ENCODE data around the gene RAPGEF2.
"Not testable (repeated sequence)": the region's sequence is repeated elsewhere in the genome, so short reads cannot be mapped to it uniquely, and the experiment has no call there.

RAPGEF2 gene

DNA sequence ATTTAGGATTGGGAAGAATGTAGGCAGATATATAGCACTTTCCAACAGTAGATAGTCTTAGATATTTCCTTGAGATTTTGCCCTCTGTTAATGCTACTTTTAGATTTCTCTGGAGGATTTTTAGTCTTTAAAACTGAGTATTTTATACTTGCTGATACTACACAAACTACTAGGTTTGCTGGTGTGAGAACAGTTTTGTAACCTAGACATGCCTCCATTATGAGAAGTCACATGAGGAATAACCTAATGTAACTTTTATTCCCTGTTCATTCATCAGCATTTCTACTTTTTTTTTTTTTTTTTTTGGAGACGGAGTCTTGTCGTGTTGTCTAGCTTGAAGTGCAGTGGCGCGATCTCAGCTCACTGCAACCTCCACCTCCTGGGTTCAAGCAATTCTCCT lies 137.2 kb downstream of the RAPGEF2 start:
- no peak for DNase-seq (ENCODE audit: low read depth in 2 of 2)

DNA sequence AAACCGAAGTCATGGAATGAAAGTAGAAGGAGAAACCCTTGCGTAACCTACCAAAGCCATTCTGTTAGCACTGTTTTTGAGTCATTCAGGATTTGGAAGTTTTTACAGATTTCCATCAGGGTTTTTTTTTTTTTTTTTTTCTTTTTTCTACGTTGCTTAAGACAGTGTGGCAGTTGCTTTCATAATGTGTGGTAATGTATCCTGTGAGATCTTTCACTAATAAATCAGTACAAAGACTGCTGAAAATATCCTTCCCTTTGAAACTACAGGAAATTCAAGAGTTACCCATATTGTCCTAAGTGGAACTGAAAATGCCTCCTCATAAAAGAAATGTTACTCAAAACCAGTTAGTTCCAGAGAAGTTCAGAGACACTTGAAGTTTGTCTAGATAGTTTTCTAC lies 137.8 kb downstream of the RAPGEF2 start:
- peak; percentile 26 to 33 for DNase-seq (ENCODE audit: low read depth in 2 of 2)

DNA sequence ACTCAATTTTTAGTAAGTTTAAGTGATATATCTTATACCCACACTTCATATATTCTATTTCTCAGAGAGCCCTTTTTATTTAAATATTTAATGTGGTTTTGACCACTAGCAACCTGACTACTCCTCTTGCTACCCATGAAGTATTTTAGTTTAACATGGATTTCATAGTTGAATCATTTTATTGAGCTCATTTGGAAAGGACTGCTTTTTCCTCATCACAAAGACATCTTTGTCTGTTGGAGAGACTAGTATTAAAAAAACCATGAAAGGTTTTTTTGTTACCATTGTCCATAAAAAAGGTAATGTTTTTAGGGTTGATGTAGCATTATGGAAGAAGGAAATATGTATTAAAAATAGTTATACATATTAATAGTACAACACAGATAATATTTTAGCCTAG lies 139.5 kb downstream of the RAPGEF2 start:
- DNase-seq (ENCODE audit: low read depth in 2 of 2), result no peak

DNA sequence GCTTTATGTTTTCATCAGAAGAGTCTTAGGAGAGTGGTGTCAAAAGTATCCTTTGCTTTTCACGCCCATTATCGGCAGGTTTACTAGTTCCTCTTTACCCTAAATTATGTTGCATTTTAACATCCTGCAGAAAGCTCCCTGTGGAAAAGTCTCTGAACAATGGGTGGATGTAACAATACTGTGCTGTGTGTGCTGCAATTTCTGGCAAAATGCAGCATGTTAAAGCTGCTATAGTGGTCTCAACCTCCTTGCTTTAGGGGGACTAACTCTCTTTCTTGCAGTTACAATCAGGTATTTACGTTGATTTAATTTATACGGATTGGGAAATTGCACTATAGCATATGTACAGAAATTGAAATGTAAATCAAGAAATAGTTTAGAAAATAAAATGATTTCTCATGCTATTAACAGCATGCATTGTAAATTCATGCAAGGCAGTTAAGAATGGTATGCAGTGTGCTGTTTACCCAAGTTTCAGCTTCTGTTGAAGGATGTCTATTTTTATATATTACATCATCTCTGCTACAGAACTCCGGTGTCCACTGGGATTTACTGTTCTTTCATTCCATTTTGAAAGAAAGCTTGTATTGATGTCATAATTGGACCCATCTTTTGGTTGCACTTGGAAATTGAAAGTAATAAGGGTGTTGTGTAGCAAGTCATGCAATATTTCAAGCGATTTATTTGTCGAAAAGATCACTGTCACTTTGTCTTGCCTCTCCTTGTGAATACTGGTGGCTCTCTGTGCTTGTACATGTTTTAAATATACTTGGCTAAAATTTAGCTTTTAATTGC lies 145.7 kb downstream of the RAPGEF2 start:
- peak; percentile 75 to 77 for DNase-seq (ENCODE audit: low read depth in 2 of 2)

DNA sequence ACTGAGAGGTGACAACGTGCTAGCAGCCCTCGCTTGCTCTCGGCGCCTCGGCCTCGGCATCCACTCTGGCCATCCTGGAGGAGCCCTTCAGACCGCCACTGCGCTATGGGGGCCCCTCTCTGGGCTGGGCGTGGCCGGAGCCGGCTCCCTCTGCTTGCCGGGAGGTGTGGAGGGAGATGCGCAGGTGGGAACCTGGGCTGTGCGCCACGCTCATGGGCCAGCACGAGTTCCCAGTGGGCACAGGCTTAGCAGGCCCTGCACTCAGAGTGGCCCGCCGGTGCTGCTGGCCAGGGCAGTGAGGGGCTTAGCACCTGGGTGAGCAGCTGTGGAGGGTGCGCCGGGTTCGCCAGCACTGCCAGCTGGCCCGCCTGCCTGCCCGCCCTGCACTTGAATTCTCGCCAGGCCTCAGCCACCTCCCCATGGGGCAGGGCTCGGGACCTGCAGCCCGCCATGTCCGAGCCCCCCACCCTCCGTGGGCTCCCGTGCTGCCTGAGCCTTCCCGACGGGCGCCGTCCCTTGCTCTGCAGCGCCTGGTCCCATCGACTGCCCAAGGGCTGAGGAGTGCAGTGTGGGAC lies 148.0 kb downstream of the RAPGEF2 start:
- no peak for DNase-seq (ENCODE audit: low read depth in 2 of 2)

DNA sequence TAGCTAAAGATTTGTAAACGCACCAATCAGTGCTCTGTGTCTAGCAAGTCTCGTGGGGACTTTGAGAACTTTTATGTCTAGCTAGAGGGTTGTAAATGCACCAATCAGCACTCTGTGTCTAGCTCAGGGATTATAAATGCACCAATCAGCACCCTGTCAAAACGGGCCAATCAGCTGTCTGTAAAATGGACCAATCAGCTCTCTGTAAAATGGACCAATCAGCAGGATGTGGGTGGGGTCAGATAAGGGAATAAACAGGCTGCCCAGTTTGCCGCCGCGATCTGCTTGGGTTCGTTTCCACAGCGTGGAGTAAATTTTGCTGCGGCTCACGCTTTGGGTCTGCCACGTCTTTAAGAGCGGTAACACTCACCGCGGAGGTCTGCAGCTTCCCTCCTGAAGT lies 148.7 kb downstream of the RAPGEF2 start:
- DNase-seq (ENCODE audit: low read depth in 2 of 2), result not testable (repeated sequence)

DNA sequence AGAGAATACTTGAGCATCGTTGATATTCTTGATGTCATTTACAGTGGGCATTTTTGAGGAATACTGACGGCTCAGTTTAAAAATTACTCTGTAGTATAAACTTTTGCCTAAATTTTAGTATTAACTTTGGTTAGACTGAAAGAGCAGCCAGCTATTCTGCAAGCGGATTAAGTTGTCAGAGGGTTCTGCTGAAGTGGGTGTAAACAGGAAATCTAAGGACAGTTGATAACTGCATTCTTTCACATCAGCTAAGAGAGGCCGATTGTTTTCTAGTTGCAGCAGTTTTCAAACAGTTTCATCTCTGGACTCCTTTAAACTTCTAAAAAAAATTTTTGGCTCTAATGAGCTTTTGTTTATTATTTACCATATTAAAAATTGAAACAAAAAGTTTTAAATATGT lies 149.6 kb downstream of the RAPGEF2 start:
- DNase-seq (ENCODE audit: low read depth in 2 of 2), result no peak

DNA sequence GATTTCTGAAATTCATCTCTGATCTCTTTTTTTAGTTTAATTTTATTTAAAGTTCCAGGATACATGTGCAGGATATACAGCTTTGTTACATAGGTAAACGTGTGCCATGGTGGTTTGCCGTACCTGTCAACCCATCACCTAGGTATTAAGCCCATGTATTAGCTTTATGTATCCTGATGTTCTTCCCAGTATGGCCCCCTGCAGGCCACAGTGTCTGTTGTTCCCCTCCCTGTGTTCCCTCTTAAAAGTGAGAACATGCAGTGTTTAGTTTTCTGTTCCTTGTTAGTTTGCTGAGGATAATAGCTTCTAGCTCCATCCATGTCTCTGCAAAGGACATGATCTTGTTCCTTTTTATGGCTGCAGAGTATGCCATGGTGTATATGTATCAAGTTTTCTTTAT lies 153.2 kb downstream of the RAPGEF2 start:
- no peak for DNase-seq (ENCODE audit: low read depth in 2 of 2)

DNA sequence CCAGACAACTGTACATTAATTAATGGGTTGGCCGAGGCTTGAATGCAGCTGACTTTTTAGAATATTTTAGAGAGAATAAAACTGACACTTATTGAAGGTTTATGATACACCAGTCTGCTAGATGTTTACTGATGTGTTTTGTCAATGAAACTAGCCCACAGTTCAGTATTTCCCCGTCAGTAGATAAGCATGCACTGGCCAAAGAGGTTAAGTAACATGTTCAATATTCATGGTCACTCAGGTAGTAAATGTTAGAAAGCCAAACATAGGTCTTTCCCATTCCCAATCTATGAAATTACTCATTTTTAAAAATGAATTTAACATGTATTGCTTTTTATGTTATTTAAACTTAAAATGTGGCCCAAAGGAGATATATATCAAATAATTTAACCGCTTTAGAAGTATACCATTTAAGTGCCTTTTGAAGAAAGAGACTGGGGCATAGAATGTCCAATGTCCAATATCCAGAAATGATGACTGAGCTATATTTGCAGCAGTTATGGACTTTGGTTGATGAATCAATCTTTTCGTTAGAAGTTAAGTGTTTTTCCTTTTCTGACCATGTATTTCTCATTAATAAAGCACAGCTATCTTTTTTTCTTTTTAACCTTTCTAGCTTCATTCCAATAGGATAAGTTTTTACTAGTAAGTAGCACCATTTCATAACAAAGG lies 156.1 kb downstream of the RAPGEF2 start:
- DNase-seq (ENCODE audit: low read depth in 2 of 2), result no peak

DNA sequence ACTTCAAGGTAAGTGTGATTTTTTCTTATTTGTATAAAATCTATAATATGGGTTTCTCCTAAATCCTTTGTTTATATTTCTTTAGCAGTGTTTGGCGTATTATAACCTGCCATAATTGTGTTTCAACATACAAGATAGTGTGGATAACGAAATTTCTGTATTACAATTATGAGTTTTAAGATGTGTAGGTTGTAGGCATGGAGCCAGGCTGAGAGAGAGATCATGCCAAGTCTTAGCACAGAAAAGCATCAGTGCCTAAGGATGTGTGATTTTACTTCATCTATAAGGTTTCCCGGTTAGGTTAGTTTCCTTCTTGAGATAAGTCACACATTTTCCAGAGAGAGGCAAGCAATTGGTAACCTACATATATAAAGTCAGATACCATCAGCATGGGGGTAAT lies 161.2 kb downstream of the RAPGEF2 start:
- no peak for DNase-seq (ENCODE audit: low read depth in 2 of 2)

DNA sequence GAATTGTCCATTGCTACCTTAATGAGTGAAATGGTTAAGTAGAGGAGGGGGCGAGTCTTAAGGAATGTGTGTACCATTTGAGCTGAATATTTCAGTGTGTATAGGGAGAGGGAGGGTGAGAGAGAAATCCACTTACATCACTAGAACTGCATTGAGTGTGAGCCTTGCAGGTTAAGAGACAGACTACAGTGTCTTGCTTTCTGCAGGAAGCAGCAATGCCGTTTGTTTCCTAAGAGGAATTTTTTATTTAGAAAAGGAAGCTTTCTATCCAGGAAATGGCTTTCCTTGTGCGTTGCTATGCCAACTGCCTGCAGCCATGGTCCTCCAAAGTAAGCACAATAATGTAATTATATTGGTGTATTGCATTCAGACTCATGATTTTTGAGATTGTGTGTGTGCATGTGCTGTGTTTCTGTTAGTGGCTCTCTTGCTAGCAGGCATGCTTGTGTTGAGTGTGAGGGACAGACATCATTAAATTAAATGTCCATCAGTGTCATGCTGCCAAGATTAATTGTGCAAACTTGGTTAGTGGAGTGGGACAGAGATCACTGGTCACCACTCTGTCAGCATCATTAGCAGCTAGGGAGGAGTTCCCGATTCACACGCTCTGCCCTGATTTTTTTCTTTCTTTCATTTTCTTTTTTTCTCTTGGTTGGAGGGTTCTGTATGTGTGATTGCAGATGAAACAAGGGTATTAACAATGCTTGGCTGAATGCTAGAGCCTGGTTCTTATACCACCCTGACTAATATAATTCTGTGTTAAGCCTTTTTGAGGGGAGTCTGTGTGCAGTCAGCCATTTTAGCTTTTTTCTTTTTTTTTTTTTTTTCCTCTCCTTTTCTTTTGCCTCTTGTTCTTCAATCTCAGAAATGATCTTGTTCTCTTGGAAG lies 164.3 kb downstream of the RAPGEF2 start:
- no peak for DNase-seq (ENCODE audit: low read depth in 2 of 2)

DNA sequence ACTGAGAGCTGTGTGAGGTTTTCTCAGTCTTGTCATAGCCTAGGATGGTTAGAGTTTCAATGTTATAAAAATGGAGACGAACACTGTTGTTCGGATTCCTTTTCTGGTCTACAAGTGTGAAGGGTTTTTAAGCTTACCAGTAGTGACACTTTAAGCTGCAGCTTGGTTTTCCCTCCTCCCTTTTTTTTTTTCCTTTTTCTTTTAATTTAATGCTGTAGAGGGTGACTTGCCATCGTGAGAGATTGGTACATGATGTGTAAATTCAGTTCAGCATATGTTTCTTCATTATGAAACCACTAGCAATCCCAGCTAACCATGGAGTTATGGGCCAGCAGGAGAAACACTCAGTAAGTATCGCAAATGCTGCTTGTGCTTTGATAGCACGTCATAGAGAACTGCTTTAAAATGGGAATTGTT lies 165.0 kb downstream of the RAPGEF2 start:
- DNase-seq (ENCODE audit: low read depth in 2 of 2), result no peak

DNA sequence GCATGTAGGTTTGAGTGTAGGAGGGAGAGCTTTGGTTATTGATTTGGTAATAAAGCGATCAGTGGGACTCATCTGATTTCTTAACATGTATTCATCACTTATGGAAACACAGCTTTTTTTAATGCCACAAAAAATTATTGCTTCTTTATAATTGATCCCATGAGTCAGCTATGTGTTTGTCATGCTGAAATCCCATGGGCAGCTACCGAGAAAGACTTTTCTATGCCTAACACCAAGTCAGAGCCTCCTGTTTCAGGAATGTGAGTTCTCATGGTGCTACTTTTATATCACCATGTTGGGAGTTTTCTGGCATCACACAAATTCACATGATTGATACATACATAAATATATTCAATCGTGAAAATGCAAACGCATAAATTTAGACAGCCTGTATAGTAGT lies 165.7 kb downstream of the RAPGEF2 start:
- no peak for DNase-seq (ENCODE audit: low read depth in 2 of 2)

DNA sequence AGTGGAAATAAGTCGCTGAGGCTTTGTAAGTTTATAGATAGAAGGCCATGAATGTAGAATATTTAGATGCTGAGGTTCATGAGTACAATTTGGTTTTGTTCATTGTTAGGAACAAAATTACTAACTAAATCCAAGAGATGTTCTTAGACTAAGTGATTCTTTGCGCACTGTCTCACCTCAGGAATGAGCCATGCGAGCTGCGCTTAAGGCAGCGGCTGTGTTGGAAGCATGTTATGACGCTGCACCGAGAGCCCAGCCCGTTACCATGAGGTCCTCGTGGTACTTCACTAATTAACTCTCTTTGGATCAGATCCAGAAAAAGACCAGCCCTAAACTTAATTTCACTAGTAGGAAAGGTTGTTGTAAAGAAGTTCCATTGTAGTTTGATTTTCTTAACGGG lies 166.2 kb downstream of the RAPGEF2 start:
- no peak for DNase-seq (ENCODE audit: low read depth in 2 of 2)

DNA sequence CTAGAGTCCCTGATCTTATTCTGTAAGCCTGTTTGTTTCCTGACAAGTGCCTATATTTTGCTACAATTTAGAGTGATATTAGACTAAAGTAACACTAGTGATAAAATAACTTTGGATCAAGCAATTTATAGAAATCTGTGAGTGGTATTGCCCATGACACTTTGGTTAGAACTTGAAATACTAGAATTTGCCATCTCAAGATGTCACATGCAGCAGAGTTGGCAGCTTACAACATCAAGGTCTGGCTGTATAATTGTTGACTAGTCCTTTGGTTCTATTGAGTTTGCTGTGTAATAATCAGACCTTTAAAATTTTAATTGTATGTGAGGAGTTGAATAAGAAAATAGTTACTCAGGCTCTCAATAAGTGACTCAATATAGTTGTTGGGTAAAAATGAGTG lies 167.1 kb downstream of the RAPGEF2 start:
- no peak for DNase-seq (ENCODE audit: low read depth in 2 of 2)

DNA sequence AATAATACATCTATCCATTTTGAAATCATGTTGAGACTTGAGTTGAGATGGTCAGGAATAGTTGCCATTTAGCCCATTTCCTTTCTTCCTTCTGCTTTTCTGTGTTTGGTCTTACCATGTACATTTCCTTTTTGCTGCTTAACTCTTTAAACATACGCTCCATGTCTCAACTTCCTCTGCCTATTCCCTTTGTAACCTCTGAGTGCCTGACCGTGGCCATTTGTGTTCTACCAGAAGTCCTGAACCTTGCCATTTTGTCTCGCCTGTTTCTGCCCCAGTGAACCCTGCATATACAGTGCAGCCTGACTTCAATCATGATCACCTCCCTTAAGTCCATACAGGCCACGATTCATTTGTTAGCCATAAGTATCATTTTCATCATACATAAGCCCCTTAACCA lies 169.0 kb downstream of the RAPGEF2 start:
- no peak for DNase-seq (ENCODE audit: low read depth in 2 of 2)

DNA sequence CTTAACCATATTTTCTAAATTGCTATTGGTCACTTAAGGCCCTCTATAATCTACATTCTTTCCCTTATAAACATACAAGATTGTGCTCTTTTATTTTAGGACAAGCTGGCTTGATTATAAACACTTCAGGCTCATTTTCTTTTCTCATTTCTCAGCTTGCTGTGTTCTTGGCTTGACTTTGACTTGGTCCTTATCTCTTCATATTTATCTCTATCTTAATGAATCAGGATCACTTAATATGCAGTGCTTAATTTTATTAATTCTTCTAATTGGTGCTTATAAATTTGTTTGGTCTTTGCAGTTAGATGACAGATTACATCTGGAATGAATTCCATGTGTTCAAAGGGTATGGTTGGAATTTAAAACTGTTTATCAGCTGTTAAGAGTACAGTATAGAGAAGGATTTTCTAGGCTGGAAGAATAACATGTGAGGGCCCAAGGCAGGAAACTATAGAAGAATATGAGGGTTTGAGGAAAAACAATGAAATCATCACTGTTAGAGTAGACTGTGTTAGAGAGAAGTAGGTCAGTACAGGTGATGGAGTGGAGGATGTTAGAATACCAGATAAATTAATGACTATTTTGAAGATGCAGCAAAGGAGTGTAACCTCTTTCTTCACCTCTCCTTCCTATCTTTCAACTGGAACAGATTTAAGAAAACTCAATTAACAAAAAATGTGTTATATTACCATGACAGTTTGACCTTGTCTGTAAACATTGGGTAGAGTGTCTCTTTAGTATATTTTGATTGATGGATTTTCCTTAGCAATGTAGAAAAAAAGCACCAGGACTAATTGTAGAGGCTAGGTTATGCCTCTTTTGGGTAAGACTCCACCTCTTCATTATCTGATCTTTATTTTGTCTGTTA lies 169.6 kb downstream of the RAPGEF2 start:
- no peak for DNase-seq (ENCODE audit: low read depth in 2 of 2)

DNA sequence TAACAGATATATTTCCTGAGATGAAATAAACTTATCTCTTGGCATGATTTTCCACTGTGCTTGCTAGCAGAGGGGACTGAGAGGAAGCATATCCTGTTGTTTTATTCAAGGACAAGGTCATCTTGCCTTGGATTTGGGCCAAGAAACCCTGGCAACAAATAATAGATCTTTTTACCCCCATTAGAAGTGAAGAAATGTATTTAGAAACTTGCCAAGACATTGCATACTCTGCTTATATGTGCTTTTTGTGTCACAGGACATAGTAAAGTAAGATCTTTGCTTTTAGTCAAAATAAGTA lies 170.2 kb downstream of the RAPGEF2 start:
- DNase-seq (ENCODE audit: low read depth in 2 of 2), result no peak

DNA sequence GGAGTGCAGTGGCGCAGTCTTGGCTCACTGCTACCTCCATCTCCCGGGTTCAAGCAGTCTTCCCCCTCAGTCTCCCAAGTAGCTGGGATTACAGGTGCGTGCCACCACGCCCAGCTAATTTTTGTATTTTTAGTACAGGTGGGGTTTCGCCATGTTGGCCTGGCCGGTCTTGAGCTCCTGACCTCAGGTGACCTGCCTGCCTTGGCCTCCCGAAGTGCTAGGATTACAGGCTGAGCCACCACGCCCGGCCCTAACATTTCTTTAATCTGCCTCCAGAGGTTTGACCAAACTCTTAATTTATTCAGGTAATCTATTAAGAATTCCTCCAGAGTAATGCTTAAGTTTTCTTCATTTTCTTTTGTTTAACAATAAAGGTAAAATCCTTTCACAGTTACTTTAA lies 171.0 kb downstream of the RAPGEF2 start:
- DNase-seq (ENCODE audit: low read depth in 2 of 2), result no peak

DNA sequence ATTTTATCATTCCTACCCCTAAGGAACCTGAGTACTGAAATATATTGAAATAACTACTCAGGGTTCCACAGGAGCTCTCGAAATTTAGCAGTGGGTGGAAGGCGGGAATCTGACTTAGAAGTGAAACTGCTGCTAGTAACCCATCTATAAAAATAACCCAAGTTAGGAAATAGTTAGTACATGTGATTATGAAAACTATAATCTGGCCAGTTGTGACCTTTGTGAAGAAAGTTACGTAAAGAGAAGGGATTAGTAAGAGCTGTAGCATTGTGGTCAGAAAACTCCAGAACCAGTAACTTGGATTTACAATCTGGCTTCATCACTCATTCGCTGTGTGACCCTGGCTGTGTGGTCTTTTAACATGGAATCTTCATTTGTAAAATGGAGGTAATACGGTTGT lies 175.5 kb downstream of the RAPGEF2 start:
- no peak for DNase-seq (ENCODE audit: low read depth in 2 of 2)

DNA sequence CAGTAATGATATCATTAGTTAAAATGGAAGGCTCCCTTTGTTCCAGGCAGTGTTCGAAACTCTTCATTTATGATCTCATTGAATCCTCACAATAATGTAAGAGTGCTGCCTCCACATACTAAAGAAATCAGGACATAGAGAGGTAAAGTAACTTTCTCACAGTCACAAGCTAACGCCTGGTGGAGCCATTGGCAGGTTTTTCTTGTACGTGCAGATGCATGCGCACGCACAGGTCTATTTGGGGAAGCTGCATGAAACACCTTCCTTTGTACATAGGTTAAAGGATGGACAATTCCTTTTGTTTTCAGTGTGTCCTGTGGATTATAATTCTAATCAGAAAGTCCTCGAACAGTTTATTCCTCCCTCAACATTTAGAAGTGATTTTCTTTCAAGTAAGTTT lies 176.2 kb downstream of the RAPGEF2 start:
- DNase-seq (ENCODE audit: low read depth in 2 of 2), result no peak
